Stimulated activated CD4-positive, alpha-beta T cell treated with anti-CD3 and anti-CD28 coated beads, Interleukin-4, amount 100 ng/mL, for 4 hours (primary cell): ENCODE data around the gene GLP1R.

Source experiments
- DNase-seq, 2 experiments: peaks; one replicate each; pipeline ENCODE4 v3.0.0-alpha.2; 2020

GLP1R gene

GRCh38 chr6:39065561-39065960, 17.0 kb downstream of the GLP1R start:
- DNase-seq, result no peak

- no peak for DNase-seq
Observed at GRCh38 chr6:39068391-39068790, 19.8 kb downstream of the GLP1R start.

GRCh38 chr6:39072830-39073229, 24.2 kb downstream of the GLP1R start:
- DNase-seq, result no peak

- no peak for DNase-seq
Observed at GRCh38 chr6:39073471-39074355, 25.1 kb downstream of the GLP1R start.

GRCh38 chr6:39074486-39074885, 25.9 kb downstream of the GLP1R start:
- DNase-seq, result no peak

- no peak for DNase-seq
Observed at GRCh38 chr6:39075010-39075686, 26.6 kb downstream of the GLP1R start.

GRCh38 chr6:39075807-39076622, 27.4 kb downstream of the GLP1R start:
- no peak for DNase-seq

- no peak for DNase-seq
Observed at GRCh38 chr6:39076623-39077535, 28.3 kb downstream of the GLP1R start.

- no peak for DNase-seq
Observed at GRCh38 chr6:39077882-39078594, 29.5 kb downstream of the GLP1R start.

- no peak for DNase-seq
Observed at GRCh38 chr6:39078695-39079094, 30.1 kb downstream of the GLP1R start.

GRCh38 chr6:39079197-39080125, 30.9 kb downstream of the GLP1R start:
- no peak for DNase-seq

GRCh38 chr6:39080246-39080875, 31.8 kb downstream of the GLP1R start:
- no peak for DNase-seq

- no peak for DNase-seq
Observed at GRCh38 chr6:39082310-39082709, 33.7 kb downstream of the GLP1R start.

GRCh38 chr6:39083231-39083634, 34.7 kb downstream of the GLP1R start:
- no peak for DNase-seq

GRCh38 chr6:39084506-39084905, 35.9 kb downstream of the GLP1R start:
- no peak for DNase-seq

GRCh38 chr6:39085129-39085797, 36.7 kb downstream of the GLP1R start:
- DNase-seq, result no peak

GRCh38 chr6:39086294-39086693, 37.7 kb downstream of the GLP1R start:
- no peak for DNase-seq

GRCh38 chr6:39086711-39087110, 38.1 kb downstream of the GLP1R start:
- no peak for DNase-seq

GRCh38 chr6:39087197-39087596, 38.6 kb downstream of the GLP1R start:
- no peak for DNase-seq
